ENCODE results near the gene CDH23.

Gene CDH23

DNA sequence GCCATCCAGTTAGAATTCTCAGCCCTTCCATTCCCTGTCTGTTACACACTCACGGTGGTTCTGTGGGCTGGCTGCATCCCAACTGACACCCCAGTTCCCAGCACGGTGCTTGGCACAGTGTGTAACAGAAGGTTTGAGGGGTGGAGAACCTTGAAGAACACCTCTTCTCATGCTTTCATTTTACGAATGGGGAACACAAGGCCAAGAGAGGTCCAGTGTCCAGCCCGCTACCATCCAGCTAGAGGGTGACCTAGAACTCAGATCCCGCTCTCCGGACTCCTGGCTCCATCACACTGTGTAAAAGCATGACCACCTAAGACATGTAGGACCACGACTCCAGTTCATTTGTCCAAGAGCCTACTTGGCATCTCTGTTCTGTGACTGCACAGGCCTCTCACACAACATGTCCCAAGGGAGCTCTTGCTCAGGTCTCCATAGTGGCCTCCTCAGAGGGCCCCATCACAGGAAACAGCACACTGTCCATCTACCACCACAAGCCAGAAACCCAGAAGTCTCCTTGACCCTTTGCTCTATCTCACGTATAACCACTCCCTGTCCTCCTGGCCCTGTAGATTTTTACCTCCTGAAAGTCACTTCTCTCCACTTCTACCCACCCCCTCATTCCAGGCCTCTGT, 2.8 kb upstream of the CDH23 start:
- no peak for DNase-seq

GRCh38 chr10:71394926-71395562, 1.7 kb upstream of the CDH23 start:
- no peak for DNase-seq

DNA sequence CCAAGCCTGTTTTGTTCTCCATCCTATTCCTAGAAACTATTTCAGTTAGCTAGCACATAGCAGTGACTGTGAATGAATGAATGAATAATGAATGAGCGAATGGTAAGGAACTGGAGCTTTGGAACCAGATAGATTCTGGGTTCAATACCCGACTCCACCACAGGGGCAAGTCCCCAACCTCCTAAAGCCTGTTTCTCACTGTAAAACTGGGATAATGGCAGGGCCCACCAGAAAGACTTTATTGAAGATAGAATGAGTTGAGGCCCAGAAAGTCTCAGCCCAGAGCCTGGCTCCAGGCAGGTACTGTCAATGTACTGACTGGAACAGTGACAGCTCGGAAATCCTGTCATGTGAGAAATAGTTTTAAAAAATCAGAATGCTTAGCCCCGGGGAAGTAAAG, 1.1 kb upstream of the CDH23 start:
- peak in 1 of 2 experiments; percentile 14 for DNase-seq

- DNase-seq: peak; percentile 19 to 41
Observed at GRCh38 chr10:71396084-71396710, 523 bp upstream of the CDH23 start.

DNA sequence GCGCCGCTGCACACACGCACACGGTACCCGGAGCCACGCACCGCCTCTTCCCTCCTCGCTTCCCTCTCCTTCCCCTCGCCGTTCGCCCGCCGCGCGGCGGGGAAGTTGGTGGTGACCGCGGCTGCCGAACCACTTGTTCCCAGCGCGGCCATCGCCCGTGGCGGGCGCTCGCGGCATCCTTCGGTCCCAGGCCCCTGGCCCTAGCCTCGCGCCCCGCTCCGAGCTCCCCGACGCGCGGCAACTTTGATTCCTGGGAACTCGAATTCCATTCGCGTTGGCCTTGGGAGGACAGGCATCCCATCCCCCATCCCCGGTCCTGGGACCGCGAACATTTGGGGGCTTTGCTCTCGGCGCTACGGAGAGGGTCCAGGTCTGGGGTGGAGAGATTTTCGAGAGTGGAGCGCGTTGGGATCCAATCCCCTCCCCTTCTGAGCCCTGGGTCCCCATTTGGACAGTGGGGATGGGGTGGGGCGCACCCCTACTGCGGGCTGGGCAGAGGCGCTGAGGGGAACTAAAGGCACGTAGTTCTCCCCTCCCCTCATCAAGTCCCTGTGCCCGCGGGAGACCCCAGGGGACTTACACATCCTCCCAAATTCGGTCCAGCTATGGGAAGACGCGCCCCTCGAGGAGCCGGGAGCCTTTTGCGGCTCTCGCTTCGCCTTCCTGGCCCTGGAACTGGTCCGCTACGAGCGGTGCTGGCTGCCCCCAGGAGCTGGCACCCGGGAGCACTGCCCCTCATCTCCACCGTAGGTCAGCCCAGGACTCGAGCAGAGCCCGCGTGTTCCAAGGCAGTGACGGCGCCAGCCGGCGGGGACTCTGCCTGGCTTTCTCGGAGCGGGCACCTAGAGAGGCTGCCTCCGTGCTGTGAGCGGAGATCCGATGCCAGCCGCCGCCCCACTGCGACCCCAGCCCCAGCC, 834 bp downstream of the CDH23 start:
- DNase-seq: no peak

DNA sequence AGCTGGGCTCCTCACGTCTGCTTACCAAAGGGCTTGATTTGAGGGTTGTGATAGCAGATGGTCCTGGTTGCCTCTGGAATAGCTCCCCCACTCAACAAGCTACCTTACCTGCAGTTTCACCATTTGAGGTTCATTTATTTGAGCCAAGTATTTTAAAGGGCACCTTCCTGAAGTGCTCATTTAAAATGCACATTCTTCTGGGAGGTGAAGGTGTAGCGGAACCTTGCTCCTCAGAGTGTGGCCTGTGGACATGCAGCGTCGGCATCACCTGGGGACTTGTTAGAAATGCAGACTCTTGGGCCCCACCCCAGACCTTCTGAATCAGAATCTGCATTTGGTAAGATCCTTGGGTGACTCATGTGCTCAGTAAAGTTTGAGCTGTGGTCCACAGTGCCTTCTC, 2.3 kb downstream of the CDH23 start:
- no peak for DNase-seq

GRCh38 chr10:71399946-71400345, 3.2 kb downstream of the CDH23 start:
- no peak for DNase-seq

DNA sequence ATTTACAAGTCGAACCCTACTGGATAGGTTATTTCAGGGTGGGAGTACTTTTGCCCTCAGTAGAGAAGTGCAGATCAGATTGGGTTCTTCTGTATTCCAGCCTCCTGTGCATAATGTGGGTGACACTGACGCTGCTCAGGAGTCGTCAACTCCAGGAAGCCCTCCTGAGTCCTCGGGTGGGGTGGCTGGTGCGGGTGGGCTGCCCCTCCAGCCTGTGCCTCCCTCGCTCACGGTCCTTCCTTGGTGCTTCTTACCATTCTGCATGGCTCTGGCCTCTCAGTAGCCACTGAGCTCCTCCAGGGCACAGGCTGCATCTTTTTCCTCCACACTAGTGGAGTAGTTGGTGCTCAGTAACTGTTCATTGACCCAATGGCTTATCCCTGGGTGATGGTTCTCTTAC, 4.3 kb downstream of the CDH23 start:
- DNase-seq: no peak

- no peak for DNase-seq
Observed at GRCh38 chr10:71402005-71402404, 5.3 kb downstream of the CDH23 start.

GRCh38 chr10:71404503-71405295, 8.0 kb downstream of the CDH23 start:
- DNase-seq: no peak

GRCh38 chr10:71406878-71407277, 10.2 kb downstream of the CDH23 start:
- DNase-seq: no peak

- DNase-seq: no peak
Observed at GRCh38 chr10:71408436-71409225, 11.9 kb downstream of the CDH23 start.

- DNase-seq: no peak
Observed at GRCh38 chr10:71409516-71410104, 12.9 kb downstream of the CDH23 start.

GRCh38 chr10:71413581-71413980, 16.9 kb downstream of the CDH23 start:
- DNase-seq: no peak

GRCh38 chr10:71414359-71414758, 17.6 kb downstream of the CDH23 start:
- DNase-seq: no peak

DNA sequence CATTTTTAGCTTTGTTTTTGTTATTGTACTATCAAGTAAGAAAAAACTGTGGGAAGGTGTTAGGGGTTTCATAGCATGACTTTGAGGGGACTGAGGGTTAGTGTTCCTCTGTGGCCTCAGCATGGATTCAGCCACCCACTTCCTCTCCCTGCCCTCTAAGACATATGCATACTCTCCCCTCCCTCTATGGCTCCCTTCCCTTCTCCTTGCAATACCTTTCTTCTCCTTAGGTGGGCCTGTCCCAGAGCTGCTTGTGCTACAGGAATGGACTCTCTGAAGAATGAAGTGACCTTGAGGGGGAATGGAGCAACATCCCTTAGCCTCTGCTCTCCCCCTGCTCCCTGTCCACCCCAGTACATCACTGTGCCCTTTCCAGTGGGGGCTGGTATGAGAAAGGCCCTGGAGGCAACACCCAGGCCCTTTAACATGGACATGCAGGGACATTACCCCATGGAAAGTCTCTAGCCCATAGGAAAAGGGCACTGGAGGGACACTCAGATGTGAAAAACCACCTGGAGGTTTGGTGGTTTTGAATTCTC, 22.4 kb downstream of the CDH23 start:
- DNase-seq: no peak

DNA sequence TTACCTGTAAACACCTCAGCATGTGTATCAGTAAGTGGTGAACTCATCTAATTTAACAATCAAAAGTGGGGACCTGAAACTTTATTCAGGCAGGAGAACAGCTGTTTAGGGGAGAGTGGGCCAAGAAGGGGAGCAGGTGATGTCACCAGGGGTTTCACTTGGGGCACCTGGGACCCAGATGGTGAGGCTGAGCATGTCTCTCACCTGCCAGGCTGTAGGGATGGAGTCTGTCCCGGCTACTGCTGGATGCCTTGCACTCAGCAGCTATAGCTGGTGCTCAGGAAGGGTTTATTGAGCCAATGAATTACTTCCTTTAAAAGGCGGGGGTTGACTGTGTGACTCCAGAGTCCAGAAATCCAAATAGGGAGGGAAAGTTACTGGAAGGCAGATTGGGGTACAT, 23.0 kb downstream of the CDH23 start:
- no peak for DNase-seq

DNA sequence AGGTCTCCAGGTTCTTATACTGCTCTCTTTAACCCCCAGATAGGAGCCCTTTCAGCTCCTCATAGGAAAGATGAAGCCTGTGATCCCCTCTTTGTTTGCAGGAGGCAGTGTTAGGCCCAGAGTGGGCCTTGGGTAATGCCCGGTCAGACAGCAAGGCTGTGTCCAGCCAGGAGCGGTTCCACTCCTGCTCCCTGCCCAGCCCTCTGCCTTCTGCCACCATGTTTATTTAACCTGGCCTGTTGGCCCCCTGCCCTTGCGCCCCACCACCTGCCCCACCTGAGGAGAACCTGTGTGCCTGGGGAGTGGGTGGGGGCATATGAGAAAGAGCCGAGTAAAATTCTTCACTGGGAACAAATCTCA, 24.3 kb downstream of the CDH23 start:
- DNase-seq: no peak

DNA sequence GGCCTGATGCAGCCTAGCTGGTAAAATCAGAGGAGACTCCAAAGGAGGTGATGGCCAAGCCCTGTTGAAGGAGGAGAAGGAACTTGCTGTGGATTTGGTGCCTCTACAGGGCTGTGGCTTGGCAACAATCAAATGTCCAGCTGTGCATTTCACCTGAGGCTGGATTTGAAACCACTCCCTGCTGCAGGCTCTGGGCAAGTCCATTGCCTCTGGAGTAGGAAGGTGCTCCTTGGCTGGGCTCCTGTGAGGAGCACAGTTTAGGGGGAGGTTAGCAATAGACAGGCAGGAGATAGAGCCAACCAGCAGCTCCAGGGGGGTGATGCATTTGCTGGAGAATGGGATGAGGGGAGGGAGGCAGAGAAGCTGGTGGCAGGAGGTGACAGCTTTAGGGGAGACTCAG, 26.5 kb downstream of the CDH23 start:
- DNase-seq: no peak

- no peak for DNase-seq
Observed at GRCh38 chr10:71423901-71424300, 27.2 kb downstream of the CDH23 start.
